Type B pancreatic cell (in vitro differentiated cells): ENCODE data around the gene MXI1. TPM values are rescaled to one million over a fixed set of nuclear protein-coding genes. Genes with fewer than 3 reads are reported as not detected.

Source experiments
- DNase-seq: peaks from one replicate; pipeline ENCODE4 v3.0.0; 2021; ENCODE audit warnings: mixed read lengths; ENCODE audit not compliant: unreplicated experiment; ENCODE audit errors: extremely low spot score
- H3K27ac Mint-ChIP-seq: 2 replicates; pipeline ENCODE4 v1.8.0; 2021; ENCODE audit warnings: mild to moderate bottlenecking, mixed read lengths
- H3K27me3 Mint-ChIP-seq: 2 replicates; pipeline ENCODE4 v1.8.0; 2021; ENCODE audit warnings: mixed read lengths
- H3K36me3 Mint-ChIP-seq: 2 replicates; pipeline ENCODE4 v1.8.0; 2021; ENCODE audit warnings: mixed read lengths
- H3K4me1 Mint-ChIP-seq: one replicate; pipeline ENCODE4 v1.8.0; 2021; ENCODE audit warnings: mixed read lengths; ENCODE audit not compliant: unreplicated experiment
- H3K4me3 Mint-ChIP-seq: 2 replicates; pipeline ENCODE4 v1.8.0; 2021; ENCODE audit warnings: mild to moderate bottlenecking, mixed read lengths
- H3K9me3 Mint-ChIP-seq: 2 replicates; pipeline ENCODE4 v1.8.0; 2021; ENCODE audit warnings: mixed read lengths
- total RNA-seq: library from RNA; stranded (reverse); gene quantifications from 2 replicates; pipeline ENCODE4 v1.2.1, GENCODE V29; 2021; ENCODE audit warnings: low replicate concordance
- TF ChIP-seq, protein P1 (sequence below): fragments of 200-600 bp; sonication (generic); conservative IDR thresholded peaks from 2 replicates; pipeline ENCODE4 v1.5.0; 2021; ENCODE audit warnings: antibody characterized with exemption, mild to moderate bottlenecking

MXI1 gene
- total RNA-seq, 1 donor from 2014 or later = 34.7 TPM

- DNase-seq = no peak
- H3K27me3 Mint-ChIP-seq = no peaks in the 10 kb centered on the region
- H3K36me3 Mint-ChIP-seq = no peaks in the 10 kb centered on the region
- no peak overlapping the region for H3K27ac Mint-ChIP-seq
- peaks cover 7% of the 10 kb centered on the region for H3K4me1 Mint-ChIP-seq
- TF ChIP-seq, protein P1, sequence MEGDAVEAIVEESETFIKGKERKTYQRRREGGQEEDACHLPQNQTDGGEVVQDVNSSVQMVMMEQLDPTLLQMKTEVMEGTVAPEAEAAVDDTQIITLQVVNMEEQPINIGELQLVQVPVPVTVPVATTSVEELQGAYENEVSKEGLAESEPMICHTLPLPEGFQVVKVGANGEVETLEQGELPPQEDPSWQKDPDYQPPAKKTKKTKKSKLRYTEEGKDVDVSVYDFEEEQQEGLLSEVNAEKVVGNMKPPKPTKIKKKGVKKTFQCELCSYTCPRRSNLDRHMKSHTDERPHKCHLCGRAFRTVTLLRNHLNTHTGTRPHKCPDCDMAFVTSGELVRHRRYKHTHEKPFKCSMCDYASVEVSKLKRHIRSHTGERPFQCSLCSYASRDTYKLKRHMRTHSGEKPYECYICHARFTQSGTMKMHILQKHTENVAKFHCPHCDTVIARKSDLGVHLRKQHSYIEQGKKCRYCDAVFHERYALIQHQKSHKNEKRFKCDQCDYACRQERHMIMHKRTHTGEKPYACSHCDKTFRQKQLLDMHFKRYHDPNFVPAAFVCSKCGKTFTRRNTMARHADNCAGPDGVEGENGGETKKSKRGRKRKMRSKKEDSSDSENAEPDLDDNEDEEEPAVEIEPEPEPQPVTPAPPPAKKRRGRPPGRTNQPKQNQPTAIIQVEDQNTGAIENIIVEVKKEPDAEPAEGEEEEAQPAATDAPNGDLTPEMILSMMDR = no peak
- H3K4me3 Mint-ChIP-seq = no peak overlapping the region
- H3K9me3 Mint-ChIP-seq = no peaks in the 10 kb centered on the region
Measured at GRCh38 chr10:110263164-110263563, 55.8 kb downstream of the MXI1 start.

GRCh38 chr10:110265573-110266193, 58.3 kb downstream of the MXI1 start:
- Mint-ChIP-seq H3K27ac (no peak overlapping the region), H3K9me3 (no peaks in the 10 kb centered on the region), H3K4me1 (peaks cover 20% of the 10 kb centered on the region), H3K27me3 (no peaks in the 10 kb centered on the region), H3K4me3 (no peak overlapping the region), H3K36me3 (no peaks in the 10 kb centered on the region)
- no peak for DNase-seq
- TF ChIP-seq, protein P1 = no peak

DNA sequence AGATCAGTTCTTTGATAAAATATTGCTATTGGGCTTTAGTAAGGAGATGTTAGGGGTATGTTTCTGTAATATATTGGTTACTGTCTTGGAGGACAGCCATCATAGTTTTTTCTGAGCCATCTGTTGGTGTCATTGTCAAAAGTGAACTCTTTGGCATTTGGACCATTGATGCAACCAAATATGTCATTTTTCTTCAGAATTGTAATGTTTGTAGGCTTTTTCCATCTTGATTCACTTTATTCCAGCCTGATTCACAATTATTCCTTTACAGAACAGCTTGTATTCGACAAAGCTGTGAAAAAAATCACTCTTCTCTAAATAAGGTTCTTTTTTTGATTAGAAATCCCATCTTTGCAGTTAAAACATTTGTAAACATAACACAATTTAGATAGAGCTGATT, 59.9 kb downstream of the MXI1 start:
- H3K4me1 Mint-ChIP-seq = peaks cover 24% of the 10 kb centered on the region

GRCh38 chr10:110268442-110268841, 61.0 kb downstream of the MXI1 start:
- no peaks in the 10 kb centered on the region for H3K9me3 Mint-ChIP-seq
- TF ChIP-seq, protein P1 = no peak
- DNase-seq = no peak
- H3K4me3 Mint-ChIP-seq = no peak overlapping the region
- H3K27me3 Mint-ChIP-seq = no peaks in the 10 kb centered on the region
- no peaks in the 10 kb centered on the region for H3K36me3 Mint-ChIP-seq
- H3K27ac Mint-ChIP-seq = no peak overlapping the region
- H3K4me1 Mint-ChIP-seq = peaks cover 22% of the 10 kb centered on the region

More for the DNA sequence above, 59.9 kb downstream of the MXI1 start:
- DNase-seq = no peak
- Mint-ChIP-seq H3K36me3 (no peaks in the 10 kb centered on the region), H3K27me3 (no peaks in the 10 kb centered on the region), H3K9me3 (no peaks in the 10 kb centered on the region), H3K27ac (no peak overlapping the region), H3K4me3 (no peak overlapping the region)
- TF ChIP-seq, protein P1 = no peak

DNA sequence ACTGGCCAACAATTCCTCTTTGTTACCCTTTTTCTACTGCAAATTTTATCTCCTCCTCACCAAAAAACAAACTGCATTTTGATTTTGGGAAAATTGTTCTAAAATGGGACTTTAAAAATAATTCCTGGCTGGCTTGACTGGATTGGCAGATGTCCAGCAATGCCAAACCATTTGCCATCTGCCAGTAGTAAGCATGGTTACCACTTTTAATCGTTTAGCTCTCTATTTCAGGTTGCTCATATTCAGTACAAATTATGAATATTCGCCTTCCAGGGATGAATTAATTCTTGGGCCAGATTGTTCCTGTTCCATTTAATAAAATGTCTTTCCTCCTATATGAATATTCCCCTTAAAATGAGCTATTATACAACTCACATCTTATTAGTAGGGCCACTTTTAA, 61.6 kb downstream of the MXI1 start:
- DNase-seq = no peak
- Mint-ChIP-seq H3K36me3 (no peaks in the 10 kb centered on the region), H3K9me3 (no peaks in the 10 kb centered on the region), H3K4me3 (no peak overlapping the region), H3K4me1 (peaks cover 24% of the 10 kb centered on the region), H3K27ac (no peak overlapping the region), H3K27me3 (no peaks in the 10 kb centered on the region)
- TF ChIP-seq, protein P1 = no peak
